ENCODE data around the gene PML.
"Not testable (repeated sequence)": the region's sequence is repeated elsewhere in the genome, so short reads cannot be mapped to it uniquely, and the experiment has no call there.

Gene PML

GRCh38 chr15:74038707-74039655 lies 44.5 kb downstream of the PML start:
- DNase-seq (ENCODE audit: low spot score): no peak
- FAIRE-seq: no peak

- no peak for DNase-seq (ENCODE audit: low spot score)
- FAIRE-seq: no peak
These were observed 45.1 kb downstream of the PML start for GRCh38 chr15:74039656-74040010.

GRCh38 chr15:74040109-74040850 lies 45.8 kb downstream of the PML start:
- DNase-seq (ENCODE audit: low spot score) (peak; percentile 57), FAIRE-seq (no peak)

DNA sequence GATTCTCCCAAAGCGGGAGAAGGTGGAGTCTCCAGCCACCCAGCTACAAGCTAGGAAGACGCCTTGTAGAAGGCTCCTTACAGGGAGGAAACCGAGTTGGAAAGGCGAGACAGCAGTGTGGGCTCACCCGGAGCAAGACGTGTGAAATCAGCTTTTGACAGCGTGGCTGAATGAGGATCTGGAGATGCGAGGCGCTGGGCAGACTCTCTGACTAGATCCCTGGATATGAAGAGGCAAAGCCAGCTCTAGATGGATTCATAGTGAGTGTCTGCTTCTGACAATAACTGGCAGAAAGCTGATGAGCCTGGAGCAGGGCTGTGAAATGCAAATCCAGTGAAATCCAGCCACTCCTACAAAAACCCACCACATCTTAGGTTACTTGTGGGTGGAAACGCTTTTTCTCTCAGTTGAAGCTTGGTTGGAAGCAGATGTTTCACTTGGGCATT lies 46.8 kb downstream of the PML start:
- FAIRE-seq: no peak

GRCh38 chr15:74041777-74042435 lies 47.4 kb downstream of the PML start:
- FAIRE-seq (no peak), DNase-seq (ENCODE audit: low spot score) (no peak)

More for the DNA sequence above, 46.8 kb downstream of the PML start:
- no peak for DNase-seq (ENCODE audit: low spot score)

GRCh38 chr15:74042603-74043424 lies 48.3 kb downstream of the PML start:
- FAIRE-seq: no peak
- no peak for DNase-seq (ENCODE audit: low spot score)

DNA sequence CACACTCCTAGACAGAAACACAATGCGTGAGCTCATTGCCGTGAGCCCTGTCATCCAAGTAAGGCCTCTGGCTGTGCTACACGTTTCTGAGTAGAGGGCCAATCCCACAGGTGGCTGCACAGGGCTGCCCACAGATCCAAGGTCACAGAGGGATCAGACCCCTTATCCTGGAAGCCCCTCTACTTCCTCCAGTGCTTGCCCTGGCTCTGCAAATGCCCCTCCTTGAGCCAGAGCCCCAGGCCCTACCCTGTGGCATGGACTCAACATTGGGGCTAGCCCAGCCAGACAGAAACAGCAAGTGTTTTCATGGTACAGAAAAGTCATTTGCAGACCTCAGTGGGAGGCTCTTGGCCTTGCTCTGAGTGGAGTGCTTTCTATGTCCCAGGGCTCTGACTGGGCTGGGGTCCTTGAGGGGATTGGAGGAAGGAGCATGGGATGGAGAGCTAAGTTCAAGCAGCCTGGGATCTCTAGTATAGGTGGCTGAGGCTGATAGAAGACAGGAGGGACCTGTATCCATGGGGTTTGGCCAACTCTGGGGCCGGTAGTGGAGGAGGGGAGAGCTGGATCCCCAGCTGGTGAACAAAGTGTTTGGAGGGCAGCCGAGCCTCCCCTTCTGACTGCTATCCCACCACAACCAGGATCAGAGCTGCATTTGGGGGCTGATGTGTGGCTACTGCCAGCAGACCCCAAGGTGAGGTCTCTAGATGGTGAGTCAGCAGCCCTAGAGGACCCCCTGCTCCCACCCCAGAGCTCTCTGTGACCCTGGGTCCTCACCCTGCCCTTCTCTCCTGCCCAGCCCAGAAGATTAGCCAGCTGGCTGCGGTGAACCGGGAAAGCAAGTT lies 49.1 kb downstream of the PML start:
- FAIRE-seq (no peak), DNase-seq (ENCODE audit: low spot score) (no peak)

DNA sequence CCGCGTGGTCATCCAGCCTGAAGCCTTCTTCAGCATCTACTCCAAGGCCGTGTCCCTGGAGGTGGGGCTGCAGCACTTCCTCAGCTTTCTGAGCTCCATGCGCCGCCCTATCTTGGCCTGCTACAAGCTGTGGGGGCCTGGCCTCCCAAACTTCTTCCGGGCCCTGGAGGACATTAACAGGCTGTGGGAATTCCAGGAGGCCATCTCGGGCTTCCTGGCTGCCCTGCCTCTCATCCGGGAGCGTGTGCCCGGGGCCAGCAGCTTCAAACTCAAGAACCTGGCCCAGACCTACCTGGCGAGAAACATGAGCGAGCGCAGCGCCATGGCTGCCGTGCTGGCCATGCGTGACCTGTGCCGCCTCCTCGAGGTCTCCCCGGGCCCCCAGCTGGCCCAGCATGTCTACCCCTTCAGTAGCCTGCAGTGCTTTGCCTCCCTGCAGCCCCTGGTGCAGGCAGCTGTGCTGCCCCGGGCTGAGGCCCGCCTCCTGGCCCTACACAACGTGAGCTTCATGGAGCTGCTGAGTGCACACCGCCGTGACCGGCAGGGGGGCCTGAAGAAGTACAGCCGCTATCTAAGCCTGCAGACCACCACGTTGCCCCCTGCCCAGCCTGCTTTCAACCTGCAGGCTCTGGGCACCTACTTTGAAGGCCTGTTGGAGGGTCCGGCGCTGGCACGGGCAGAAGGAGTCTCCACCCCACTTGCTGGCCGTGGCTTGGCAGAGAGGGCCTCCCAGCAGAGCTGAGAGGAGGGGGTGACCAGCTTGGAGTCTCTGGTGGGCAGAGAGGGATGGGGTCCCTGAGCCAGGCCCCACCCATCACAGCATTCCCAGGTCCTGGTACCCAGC lies 50.0 kb downstream of the PML start:
- DNase-seq (ENCODE audit: low spot score) (no peak), FAIRE-seq (no peak)

DNA sequence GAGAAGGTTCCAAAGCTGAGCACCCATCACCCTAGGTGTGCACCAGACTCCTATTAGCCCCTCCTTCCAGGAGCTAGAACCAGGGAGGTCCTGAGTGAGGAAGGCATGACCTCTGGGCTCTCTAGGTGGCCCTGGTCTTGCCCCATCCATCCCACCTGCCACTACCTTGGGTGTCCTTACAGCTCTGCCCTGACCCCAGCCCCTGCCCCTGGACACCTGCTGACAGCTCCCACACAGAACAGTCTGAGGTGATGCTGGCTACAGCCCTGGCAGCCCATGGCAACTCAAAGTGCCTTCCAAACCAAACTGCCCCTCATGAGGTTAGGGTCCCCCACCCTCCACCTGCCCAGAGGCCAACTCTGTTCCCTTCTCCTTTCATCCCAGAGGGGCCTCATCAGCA lies 50.7 kb downstream of the PML start:
- FAIRE-seq (no peak), DNase-seq (ENCODE audit: low spot score) (no peak)

DNA sequence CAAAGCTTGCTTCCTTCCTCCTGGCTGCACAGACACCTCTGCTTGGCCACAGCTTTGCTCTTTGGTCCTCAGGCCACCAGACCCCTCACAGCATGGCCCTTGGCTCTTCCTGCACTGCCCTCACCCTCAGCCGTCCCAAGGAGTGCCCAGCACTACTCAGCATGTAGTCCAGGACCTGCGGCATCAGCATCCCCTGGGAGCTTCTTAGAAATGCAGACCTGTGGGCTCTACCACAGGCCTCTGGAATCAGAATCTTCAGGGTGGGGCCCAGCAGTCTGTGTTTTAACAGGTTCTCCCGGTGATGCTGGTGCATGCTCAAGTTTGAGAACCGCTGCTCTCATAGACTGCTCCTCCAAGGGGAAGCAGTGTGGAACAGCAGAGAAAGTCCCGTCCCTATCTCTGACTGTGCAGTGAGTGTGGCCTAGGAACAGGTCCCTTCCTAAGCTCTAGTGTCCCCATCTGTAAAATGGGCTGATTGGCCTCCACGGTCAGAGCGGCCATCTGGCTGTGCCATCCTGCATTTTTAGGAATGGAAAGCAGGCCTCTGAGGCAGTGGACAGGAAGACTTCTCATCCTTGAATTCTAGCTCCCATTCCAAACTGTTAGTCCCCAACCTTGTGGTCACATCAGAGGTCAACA lies 51.2 kb downstream of the PML start:
- FAIRE-seq (no peak), DNase-seq (ENCODE audit: low spot score) (no peak)

DNA sequence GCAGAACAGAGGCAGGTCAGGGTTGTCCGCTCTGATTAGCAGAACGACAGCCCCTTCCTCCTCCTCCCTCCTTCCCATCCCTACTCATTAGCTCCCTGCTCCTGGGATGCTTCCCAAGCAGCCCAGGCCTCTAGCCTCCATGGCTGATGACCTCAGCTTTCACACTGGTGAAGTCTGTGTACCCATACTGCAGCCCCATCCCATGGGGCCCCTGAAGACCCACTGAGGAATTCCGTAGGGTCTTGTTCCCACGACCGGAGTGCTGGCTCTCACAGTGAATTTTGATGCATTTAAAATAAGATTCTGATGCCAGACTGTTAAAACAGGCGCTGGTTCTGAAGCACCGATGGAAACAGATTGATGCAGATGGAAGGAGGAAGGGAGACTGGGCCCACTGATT lies 51.8 kb downstream of the PML start:
- FAIRE-seq: no peak
- no peak for DNase-seq (ENCODE audit: low spot score)

DNA sequence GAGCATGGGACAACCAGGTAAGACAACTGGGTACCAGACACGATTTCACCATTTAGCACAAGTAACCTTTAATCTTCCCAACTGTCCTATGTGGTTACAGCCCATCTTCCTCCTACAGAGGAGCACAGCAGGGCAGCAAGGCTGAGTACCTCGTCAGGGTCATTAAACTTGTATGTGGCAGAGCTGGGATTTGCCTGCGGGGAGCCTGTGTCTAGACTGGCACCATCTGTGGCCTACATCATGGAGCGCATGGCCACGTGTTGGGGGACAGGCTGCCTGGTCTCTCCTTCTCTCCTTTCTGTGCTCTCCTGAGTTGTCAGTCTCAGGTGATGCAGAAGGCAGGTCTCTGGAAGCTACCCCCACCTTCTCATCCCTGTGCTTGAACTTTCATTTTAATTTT lies 55.6 kb downstream of the PML start:
- no peak for FAIRE-seq
- no peak for DNase-seq (ENCODE audit: low spot score)

GRCh38 chr15:74050556-74051234 lies 56.2 kb downstream of the PML start:
- no peak for DNase-seq (ENCODE audit: low spot score)
- no peak for FAIRE-seq

GRCh38 chr15:74052271-74053260 lies 58.0 kb downstream of the PML start:
- FAIRE-seq; DNase-seq (ENCODE audit: low spot score): not testable (repeated sequence)

DNA sequence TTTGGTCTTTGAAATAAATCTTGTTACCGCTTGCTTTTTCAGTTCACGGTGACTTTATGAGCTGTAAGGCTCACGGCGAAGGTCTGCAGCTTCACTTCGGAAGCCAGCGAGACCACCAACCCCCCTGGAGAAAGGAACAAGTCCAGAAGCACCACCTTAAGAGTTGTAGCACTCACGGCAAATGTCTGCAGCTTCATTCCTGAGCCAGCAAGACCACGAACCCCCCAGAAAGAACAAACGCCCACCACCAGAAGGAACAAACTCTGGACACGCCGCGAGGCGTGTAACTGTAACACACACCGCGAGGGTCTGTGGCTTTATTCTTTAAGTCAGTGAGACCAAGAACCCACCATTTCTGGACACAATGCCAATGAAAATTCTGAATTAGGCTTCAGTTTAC lies 59.0 kb downstream of the PML start:
- DNase-seq (ENCODE audit: low spot score) (no peak), FAIRE-seq (no peak)

GRCh38 chr15:74053941-74054529 lies 59.5 kb downstream of the PML start:
- DNase-seq (ENCODE audit: low spot score): peak; percentile 39
- FAIRE-seq: no peak

DNA sequence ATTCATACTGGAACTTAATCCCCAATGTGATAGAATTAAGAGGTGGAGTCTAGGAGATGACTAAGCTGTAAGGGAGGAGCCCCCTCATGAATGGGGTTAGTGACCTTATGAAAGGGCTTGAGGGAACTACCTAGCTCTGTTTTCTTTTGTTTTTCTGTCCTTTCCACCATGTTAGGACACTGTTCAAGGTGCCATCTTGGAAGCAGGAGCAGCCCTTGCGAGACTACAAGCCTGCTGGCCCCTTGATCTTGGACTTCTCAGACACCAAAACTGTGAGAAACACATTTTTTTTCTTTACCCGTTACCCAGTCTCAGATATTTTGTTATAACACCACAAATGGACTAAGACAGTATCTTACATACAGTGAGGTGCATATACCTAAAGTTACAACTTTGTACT lies 61.3 kb downstream of the PML start:
- DNase-seq (ENCODE audit: low spot score) (no peak), FAIRE-seq (no peak)

Measured in RCC 7860 (cell line).